H9 (cell line): ENCODE results near the gene MAPK7. TPM values are rescaled to one million over a fixed set of nuclear protein-coding genes. Genes with fewer than 3 reads are reported as not detected.

Experiments
- DNase-seq: peaks from one replicate; pipeline ENCODE4 v3.0.0-alpha.2; 2017
- H2AFZ ChIP-seq: one replicate; pipeline ENCODE4 v1.6.1; 2013; ENCODE audit warnings: mild to moderate bottlenecking, low read length, control low read depth, moderate library complexity
- H2AK5ac ChIP-seq: 2 replicates; pipeline ENCODE4 v1.6.1; 2013; ENCODE audit warnings: low read length, control low read depth, mixed read lengths; ENCODE audit not compliant: insufficient read length
- H2BK120ac ChIP-seq: one replicate; pipeline ENCODE4 v1.6.1; 2013; ENCODE audit warnings: low read depth, mild to moderate bottlenecking, low read length, control low read depth, inconsistent platforms; ENCODE audit not compliant: poor library complexity, severe bottlenecking
- H2BK12ac ChIP-seq: 2 replicates; pipeline ENCODE4 v1.6.1; 2013; ENCODE audit warnings: low read length, control low read depth, mixed read lengths, low read depth; ENCODE audit not compliant: insufficient read length
- H2BK15ac ChIP-seq: 2 replicates; pipeline ENCODE4 v1.6.1; 2013; ENCODE audit warnings: low read depth, low read length, control low read depth
- H2BK20ac ChIP-seq: one replicate; pipeline ENCODE4 v1.6.1; 2013; ENCODE audit warnings: low read depth, mild to moderate bottlenecking, low read length, control low read depth, inconsistent platforms; ENCODE audit not compliant: poor library complexity, severe bottlenecking
- H2BK5ac ChIP-seq: 2 replicates; pipeline ENCODE4 v1.6.1; 2013; ENCODE audit warnings: low read length, control low read depth, mixed read lengths; ENCODE audit not compliant: insufficient read length
- H3K14ac ChIP-seq: 2 replicates; pipeline ENCODE4 v1.6.1; 2013; ENCODE audit warnings: low read length, control low read depth; ENCODE audit not compliant: insufficient read depth
- H3K18ac ChIP-seq: 2 replicates; pipeline ENCODE4 v1.6.1; 2013; ENCODE audit warnings: low read depth, mild to moderate bottlenecking, mixed read lengths, low read length, control low read depth; ENCODE audit not compliant: insufficient read length
- H3K23ac ChIP-seq: 2 replicates; pipeline ENCODE4 v1.6.1; 2013; ENCODE audit warnings: low read length, control low read depth, mixed read lengths, low read depth; ENCODE audit not compliant: insufficient read length
- H3K23me2 ChIP-seq: 2 replicates; pipeline ENCODE4 v1.6.1; 2013; ENCODE audit warnings: low read depth, mild to moderate bottlenecking, mixed read lengths, low read length, control low read depth; ENCODE audit not compliant: insufficient read length, poor library complexity, severe bottlenecking
- H3K27ac ChIP-seq: 2 replicates; pipeline ENCODE4 v1.5.1; 2013; ENCODE audit warnings: low read length, control low read depth, mixed read lengths, low read depth; ENCODE audit not compliant: insufficient read length
- H3K27me3 ChIP-seq: 2 replicates; pipeline ENCODE4 v1.6.1; 2013; ENCODE audit warnings: low read length, control low read depth, inconsistent platforms; ENCODE audit not compliant: insufficient read depth
- H3K4ac ChIP-seq: 2 replicates; pipeline ENCODE4 v1.6.1; 2013; ENCODE audit warnings: low read depth, mild to moderate bottlenecking, control low read depth, inconsistent platforms, low read length, moderate library complexity
- H3K4me1 ChIP-seq: 2 replicates; pipeline ENCODE4 v1.6.1; 2013; ENCODE audit warnings: low read length, control low read depth, inconsistent platforms; ENCODE audit not compliant: insufficient read depth
- H3K4me2 ChIP-seq: 2 replicates; pipeline ENCODE4 v1.6.1; 2013; ENCODE audit warnings: low read length, control low read depth, mixed read lengths; ENCODE audit not compliant: insufficient read length, insufficient read depth
- H3K56ac ChIP-seq: 2 replicates; pipeline ENCODE4 v1.6.1; 2013; ENCODE audit warnings: low read depth, mild to moderate bottlenecking, mixed read lengths, low read length, control low read depth; ENCODE audit not compliant: insufficient read length
- H3K79me1 ChIP-seq: 2 replicates; pipeline ENCODE4 v1.6.1; 2013; ENCODE audit warnings: low read depth, mild to moderate bottlenecking, moderate library complexity, low read length, control low read depth, inconsistent platforms; ENCODE audit not compliant: insufficient read depth, poor library complexity, severe bottlenecking
- H3K79me2 ChIP-seq: 2 replicates; pipeline ENCODE4 v1.6.1; 2013; ENCODE audit warnings: low read length, control low read depth, inconsistent platforms; ENCODE audit not compliant: insufficient read depth
- H3K9ac ChIP-seq: 2 replicates; pipeline ENCODE4 v1.6.1; 2013; ENCODE audit warnings: low read length, control low read depth, mixed read lengths; ENCODE audit not compliant: insufficient read length; ENCODE audit errors: extremely low read depth
- H3K9me3 ChIP-seq: one replicate; pipeline ENCODE4 v1.6.1; 2013; ENCODE audit warnings: low read depth, low read length, inconsistent platforms; ENCODE audit not compliant: control insufficient read depth
- H3T11ph ChIP-seq: one replicate; pipeline ENCODE4 v1.6.1; 2013; ENCODE audit warnings: mild to moderate bottlenecking, low read length, control low read depth, inconsistent platforms
- H4K20me1 ChIP-seq: one replicate; pipeline ENCODE4 v1.6.1; 2013; ENCODE audit not compliant: control insufficient read depth, insufficient read length, insufficient read depth
- H4K5ac ChIP-seq: 2 replicates; pipeline ENCODE4 v1.6.1; 2013; ENCODE audit warnings: low read depth, mild to moderate bottlenecking, mixed read lengths, low read length, control low read depth; ENCODE audit not compliant: insufficient read length
- H4K8ac ChIP-seq: replicated peaks from 2 replicates; pipeline ENCODE4 v1.6.1; 2013; ENCODE audit warnings: low read length, control low read depth, mixed read lengths, low read depth; ENCODE audit not compliant: insufficient read length
- H4K91ac ChIP-seq: 2 replicates; pipeline ENCODE4 v1.6.1; 2013; ENCODE audit warnings: low read depth, mild to moderate bottlenecking, moderate library complexity, mixed read lengths, low read length, control low read depth; ENCODE audit not compliant: insufficient read length
- H3K27ac Mint-ChIP-seq, 3 experiments: 2 replicates in 2 of 3; 3 replicates in 1 of 3; pipeline ENCODE4 v1.8.0; 2020 to 2021; ENCODE audit warnings: mixed read lengths in 3 of 3, mild to moderate bottlenecking in 1 of 3, moderate library complexity in 1 of 3
- H3K27me3 Mint-ChIP-seq: 2 replicates; pipeline ENCODE4 v1.8.0; 2021; ENCODE audit warnings: low read depth, mild to moderate bottlenecking, moderate library complexity, mixed read lengths
- H3K36me3 Mint-ChIP-seq, 3 experiments: 2 replicates in 2 of 3; 3 replicates in 1 of 3; pipeline ENCODE4 v1.8.0; 2020 to 2021; ENCODE audit warnings: low read depth in 3 of 3, mixed read lengths in 3 of 3; ENCODE audit not compliant: insufficient read depth in 1 of 3
- H3K4me1 Mint-ChIP-seq, 2 experiments: 2 replicates each; pipeline ENCODE4 v1.8.0; 2020; ENCODE audit warnings: mixed read lengths in 2 of 2
- H3K4me3 Mint-ChIP-seq, 2 experiments: 2 replicates in 1 of 2; 3 replicates in 1 of 2; pipeline ENCODE4 v1.8.0; 2020 to 2021; ENCODE audit warnings: mild to moderate bottlenecking in 2 of 2, mixed read lengths in 2 of 2, moderate library complexity in 1 of 2
- H3K9me3 Mint-ChIP-seq, 2 experiments: 2 replicates in 1 of 2; 3 replicates in 1 of 2; pipeline ENCODE4 v1.8.0; 2020; ENCODE audit warnings: mild to moderate bottlenecking in 2 of 2, mixed read lengths in 2 of 2, moderate library complexity in 1 of 2
- CTCF ChIP-seq: fragments of 200-600 bp; sonication (generic); conservative IDR thresholded peaks from 3 replicates; pipeline ENCODE4 v1.8.0; 2021; ENCODE audit warnings: antibody characterized with exemption, mild to moderate bottlenecking
- WGBS: extraction: QIAGEN DNeasy Blood & Tissue Kit; methylation state at CpG from one replicate; pipeline ENCODE4 v1.1.7; 2013; ENCODE audit warnings: missing lambda C conversion rate, low lambda C conversion rate, mixed read lengths; ENCODE audit not compliant: insufficient read length; ENCODE audit errors: extremely low coverage; 5-methylcytosine and 5-hydroxymethylcytosine counted together
- total RNA-seq: library from RNA; stranded (reverse); gene quantifications from 2 replicates; pipeline ENCODE4 v1.2.1, GENCODE V29; 2021

The MAPK7 gene
- total RNA-seq, 1 experiment from 2014 or later, result 43.8 TPM

- Mint-ChIP-seq H3K27me3 (peaks cover 5% of the 10 kb centered on the region; the same call in 1 of the 2 replicates), H3K9me3 (no peaks in the 10 kb centered on the region; a peak in 1 of 5 replicates), H3K27ac (peak overlapping the region in 1 of 3 experiments; percentile 60; a peak in 2 of 7 replicates), H3K36me3 (peaks cover 0 to 6% (median 5%) of the 10 kb centered on the region in 3 experiments; a peak in 3 of 7 replicates), H3K4me3 (no peak overlapping the region), H3K4me1 (peaks cover 11 to 31% of the 10 kb centered on the region in 2 experiments)
- Histone ChIP-seq H3T11ph (no peak overlapping the region), H2BK15ac (no peak overlapping the region), H3K9me3 (no peaks in the 10 kb centered on the region), H4K8ac (no peak overlapping the region), H3K79me1 (no peaks in the 10 kb centered on the region), H4K91ac (no peak overlapping the region), H3K9ac (no peak overlapping the region), H3K23ac (no peak overlapping the region), H3K4me2 (no peak overlapping the region), H3K18ac (no peak overlapping the region), H2BK120ac (no peak overlapping the region), H2AK5ac (no peak overlapping the region), H3K27me3 (no peaks in the 10 kb centered on the region), H3K27ac (no peak overlapping the region), H3K23me2 (no peaks in the 10 kb centered on the region), H4K5ac (no peak overlapping the region), H3K79me2 (no peaks in the 10 kb centered on the region), H3K4ac (no peak overlapping the region), H3K4me1 (peaks cover 2% of the 10 kb centered on the region; the same call in 1 of the 2 replicates), H2BK20ac (no peak overlapping the region), H2BK12ac (no peak overlapping the region), H3K14ac (no peak overlapping the region), H2BK5ac (no peak overlapping the region), H4K20me1 (no peaks in the 10 kb centered on the region), H2AFZ (no peak overlapping the region), H3K56ac (no peak overlapping the region)
- no CpG with 5 or more reads among the region's 4 CpGs for WGBS
- DNase-seq, result no peak
- TF ChIP-seq CTCF, result no peak
These were observed 10.1 kb upstream of the MAPK7 start for GRCh38 chr17:19368229-19368628.
